ENCODE data around the gene TMEM63C. TPM values are rescaled to one million over a fixed set of nuclear protein-coding genes. Genes with fewer than 3 reads are reported as not detected.

Gene TMEM63C
- total RNA-seq, 1 experiment from 2014 or later, result 5.7 TPM

- RAD21 ChIA-PET (ENCODE audit: low non-redundant PET in 1 of 2, low total read pairs in 2 of 2, uncharacterized antibody in 2 of 2, unreplicated experiment in 2 of 2), result no interaction called here
- H4K20me1 ChIP-seq (ENCODE audit: insufficient read depth), result no peaks in the 10 kb centered on the region
- CTCF ChIA-PET, result interaction anchor here (1.9 kb wide), 1 partner anchor 30 kb away, joined by 6 read pairs; no protein-coding TSS in a partner anchor
- no peak overlapping the region for H2AFZ ChIP-seq (ENCODE audit: low read depth, low read length, poor library complexity, severe bottlenecking)
- DNase-seq (ENCODE audit: low read depth, low spot score), result no peak
- no peak overlapping the region for H3K27ac ChIP-seq (ENCODE audit: low read depth, low read length)
- no TSS peak for BruUV-seq (replicated peaks)
- TF ChIP-seq POLR2AphosphoS5 (IDR thresholded peaks at IDR 0.05; ENCODE audit: low read depth, low read length) (no peak), SP1 (IDR thresholded peaks at IDR 0.05; ENCODE audit: low read depth) (no peak), ATF3 (IDR thresholded peaks at IDR 0.05) (no peak), RAD21 (IDR thresholded peaks at IDR 0.05; ENCODE audit: low read depth) (no peak), ELF1 (IDR thresholded peaks at IDR 0.05; ENCODE audit: borderline replicate concordance, low read depth) (no peak), SRF (IDR thresholded peaks at IDR 0.05; ENCODE audit: low read depth) (no peak), MAX (IDR thresholded peaks at IDR 0.05) (no peak), FOSL1 (IDR thresholded peaks at IDR 0.05; ENCODE audit: low read depth) (no peak), SIN3A (IDR thresholded peaks at IDR 0.05; ENCODE audit: low read depth) (no peak), CTCF (IDR thresholded peaks at IDR 0.05 in 2 of 3, conservative IDR thresholded peaks at IDR 0.05 in 1 of 3; ENCODE audit: borderline replicate concordance in 1 of 3, insufficient read depth in 1 of 3, low read depth in 2 of 3, low read length in 2 of 3) (no peak), EZH2 (IDR thresholded peaks at IDR 0.05) (no peak), ZNF274 (IDR thresholded peaks at IDR 0.05; ENCODE audit: low read depth, low read length) (no peak), ZFX (IDR thresholded peaks at IDR 0.05) (no peak), REST (IDR thresholded peaks at IDR 0.05; ENCODE audit: low read depth) (no peak), JUND (IDR thresholded peaks at IDR 0.05) (no peak), YY1 (IDR thresholded peaks at IDR 0.05; ENCODE audit: extremely low read depth, insufficient replicate concordance, low read depth, low read length) (no peak), EZH2phosphoT487 (IDR thresholded peaks at IDR 0.05; ENCODE audit: borderline replicate concordance) (no peak)
- no peak overlapping the region for H3K9ac ChIP-seq (ENCODE audit: low read length)
- H3K4me3 ChIP-seq (replicated peaks in 1 of 2; ENCODE audit: low read depth in 1 of 2, low read length in 2 of 2), result no peak overlapping the region
- no peak overlapping the region for H3K4me2 ChIP-seq (ENCODE audit: low read length)
- no peak for ATAC-seq
- no peaks in the 10 kb centered on the region for H3K79me2 ChIP-seq (ENCODE audit: insufficient read depth, low read length)
- H3K4me1 ChIP-seq (ENCODE audit: control insufficient read depth in 1 of 2, insufficient read depth in 2 of 2, low read length in 2 of 2), result no peaks in the 10 kb centered on the region
- no peaks in the 10 kb centered on the region for H3K9me3 ChIP-seq (ENCODE audit: control insufficient read depth in 1 of 2, insufficient read depth in 1 of 2, low read depth in 1 of 2, low read length in 2 of 2)
- H3K36me3 ChIP-seq (ENCODE audit: control insufficient read depth in 1 of 2, insufficient read depth in 2 of 2, low read length in 2 of 2), result peaks cover 11 to 15% of the 10 kb centered on the region in 2 experiments; a peak in 3 of 4 replicates
- H3K9me2 ChIP-seq (ENCODE audit: insufficient read depth), result no peaks in the 10 kb centered on the region
- POLR2A ChIA-PET, result no interaction called here
- intact Hi-C loops (cut with micrococcal nuclease), result no loop called here
- H3K27me3 ChIP-seq (ENCODE audit: insufficient read depth, low read length), result no peaks in the 10 kb centered on the region
Observed at GRCh38 chr14:77286576-77286975, 105.0 kb downstream of the TMEM63C start.

Data from HCT116 (cell line).